Germinal center (tissue), 1 donor: ENCODE results near the gene CAMTA1.
"Not testable (repeated sequence)": the region's sequence is repeated elsewhere in the genome, so short reads cannot be mapped to it uniquely, and the experiment has no call there.

Experiments
- DNase-seq: peaks from one replicate; pipeline ENCODE4 v3.0.0; 2012; ENCODE audit warnings: mixed read lengths, low spot score

CAMTA1 gene

GRCh38 chr1:7703321-7704213 lies 918.3 kb downstream of the CAMTA1 start:
- DNase-seq, result peak; percentile 36

GRCh38 chr1:7704214-7705047 lies 919.2 kb downstream of the CAMTA1 start:
- DNase-seq, result peak; percentile 99

- DNase-seq, result no peak
Measured at GRCh38 chr1:7705048-7705907, 920.0 kb downstream of the CAMTA1 start.

DNA sequence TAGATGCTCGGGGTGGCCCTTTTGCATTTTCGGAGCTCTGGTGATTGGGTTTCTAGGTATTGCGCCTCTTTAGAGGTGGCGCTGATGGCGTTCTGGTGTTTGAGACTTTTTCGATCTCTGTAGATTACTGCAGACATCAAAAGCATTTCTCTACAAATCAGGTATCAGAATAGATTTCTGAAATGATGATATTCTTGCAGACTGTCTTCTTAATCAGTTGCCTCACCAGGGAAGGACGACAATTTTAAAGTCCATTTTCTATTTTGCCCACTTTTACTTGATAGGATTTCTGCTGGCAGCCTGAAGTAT lies 920.6 kb downstream of the CAMTA1 start:
- DNase-seq, result no peak

DNA sequence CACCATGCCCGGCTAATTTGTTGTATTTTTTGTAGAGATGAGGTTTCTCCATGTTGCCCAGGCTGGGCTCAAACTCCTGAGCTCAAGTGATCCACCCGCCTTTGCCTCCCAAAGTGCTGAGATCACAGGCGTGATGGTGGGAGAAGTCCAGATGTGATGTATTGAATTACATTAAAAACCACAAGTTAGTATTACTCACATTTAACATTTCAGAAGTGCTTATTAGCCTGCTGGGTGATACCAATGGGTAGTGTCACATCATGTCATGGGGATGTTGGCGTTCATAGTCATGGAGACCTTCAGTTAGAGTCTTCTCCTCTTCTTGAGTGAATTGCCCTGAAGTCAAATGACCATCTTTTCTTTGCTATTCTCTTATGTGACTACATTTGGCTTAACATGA lies 922.3 kb downstream of the CAMTA1 start:
- no peak for DNase-seq

DNA sequence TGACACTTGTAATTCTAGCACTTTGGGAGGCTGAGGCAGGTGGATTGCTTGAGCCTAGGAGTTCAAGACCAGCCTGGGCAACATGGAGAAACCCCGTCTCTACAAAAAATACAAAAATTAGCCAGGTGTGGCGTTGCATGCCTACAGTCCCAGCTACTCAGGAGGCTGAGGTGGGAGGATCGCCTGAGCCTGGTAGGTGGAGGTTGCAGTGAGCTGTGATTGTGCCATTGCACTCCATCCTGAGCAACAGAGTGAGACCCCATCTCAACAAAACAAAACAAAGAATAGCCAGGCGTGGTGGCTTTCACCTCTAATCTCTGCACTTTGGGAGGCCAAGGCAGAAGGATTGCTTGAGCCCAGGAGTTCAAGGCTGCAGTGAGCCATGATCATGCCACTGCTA lies 922.8 kb downstream of the CAMTA1 start:
- not testable (repeated sequence) for DNase-seq

GRCh38 chr1:7710859-7711258 lies 925.6 kb downstream of the CAMTA1 start:
- no peak for DNase-seq

GRCh38 chr1:7712731-7713323 lies 927.6 kb downstream of the CAMTA1 start:
- DNase-seq, result no peak

- DNase-seq, result no peak
Measured at GRCh38 chr1:7716506-7716905, 931.3 kb downstream of the CAMTA1 start.

- no peak for DNase-seq
Measured at GRCh38 chr1:7717748-7718368, 932.6 kb downstream of the CAMTA1 start.

GRCh38 chr1:7719468-7720094 lies 934.3 kb downstream of the CAMTA1 start:
- no peak for DNase-seq

DNA sequence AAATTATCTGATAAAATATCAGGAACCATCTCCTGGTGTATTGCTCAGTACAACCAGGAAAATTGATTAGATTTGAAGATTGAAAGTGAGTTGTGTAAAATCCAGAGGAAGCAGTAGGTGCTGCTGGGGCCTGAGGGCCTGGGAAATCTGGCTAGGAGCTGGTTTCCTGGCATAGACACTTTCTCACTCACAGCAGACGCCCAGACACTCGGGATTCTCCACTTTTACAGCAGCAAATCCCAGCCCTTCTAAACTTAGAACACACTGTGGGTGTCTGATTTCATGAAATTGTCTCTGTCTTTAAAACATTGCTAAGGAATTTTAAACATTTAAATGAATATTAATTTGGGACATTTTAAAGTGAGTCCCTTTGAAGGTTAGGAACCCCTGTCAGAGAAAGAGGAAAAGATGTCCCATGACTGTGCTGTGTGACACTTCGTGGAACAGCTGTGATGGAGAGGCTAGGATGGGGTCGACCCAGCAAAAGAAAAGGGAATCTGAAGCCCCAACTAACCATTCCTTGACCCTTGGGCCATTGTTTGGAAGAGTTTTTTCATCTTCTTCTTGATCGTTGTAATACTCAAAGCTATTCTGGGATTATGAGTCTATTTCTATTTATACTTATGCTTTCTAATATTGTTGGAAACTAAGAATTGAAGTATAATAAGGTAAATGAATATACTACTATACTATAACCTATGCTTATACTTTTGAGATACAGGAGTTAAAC lies 936.9 kb downstream of the CAMTA1 start:
- no peak for DNase-seq

- no peak for DNase-seq
Measured at GRCh38 chr1:7722670-7723012, 937.4 kb downstream of the CAMTA1 start.

DNA sequence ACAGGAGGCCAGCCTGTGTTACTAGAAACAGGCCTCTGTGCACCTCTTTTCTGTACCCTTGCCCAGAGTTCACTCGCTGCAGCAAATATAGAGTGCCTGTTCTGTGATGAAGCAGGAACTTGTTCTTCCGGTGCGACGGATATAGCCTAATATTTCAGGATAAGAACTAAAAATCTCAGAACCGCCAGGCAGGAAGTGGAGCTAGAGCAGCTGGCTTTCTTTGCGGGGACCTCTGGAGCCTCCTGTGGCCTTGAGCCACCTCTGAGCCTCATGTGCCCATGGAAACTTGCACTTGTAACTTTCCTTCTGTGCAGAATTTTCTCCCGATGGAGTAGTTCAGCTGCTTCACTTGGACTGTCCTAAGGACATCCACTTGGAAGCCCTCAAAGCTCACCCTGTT lies 941.4 kb downstream of the CAMTA1 start:
- no peak for DNase-seq

- no peak for DNase-seq
Measured at GRCh38 chr1:7727809-7728471, 942.7 kb downstream of the CAMTA1 start.

DNA sequence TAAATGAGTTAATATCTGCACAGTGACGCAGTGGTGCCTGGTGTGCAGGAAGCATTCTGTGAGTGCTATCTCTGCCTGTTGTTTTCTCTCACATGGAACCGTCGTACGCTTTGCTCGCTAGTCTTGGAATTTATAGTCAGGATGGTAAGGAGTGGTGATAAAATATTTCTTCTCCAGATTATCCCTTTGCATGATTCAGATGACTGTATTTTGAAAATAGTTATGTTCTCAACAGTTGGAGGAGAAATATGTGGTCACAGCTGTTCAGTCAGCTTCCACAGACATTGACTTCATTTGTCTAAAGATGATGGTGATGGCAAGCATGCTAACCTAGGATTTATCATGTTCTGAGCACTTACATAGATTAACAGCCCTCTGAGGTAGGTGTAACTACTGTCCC lies 944.5 kb downstream of the CAMTA1 start:
- DNase-seq, result no peak

DNA sequence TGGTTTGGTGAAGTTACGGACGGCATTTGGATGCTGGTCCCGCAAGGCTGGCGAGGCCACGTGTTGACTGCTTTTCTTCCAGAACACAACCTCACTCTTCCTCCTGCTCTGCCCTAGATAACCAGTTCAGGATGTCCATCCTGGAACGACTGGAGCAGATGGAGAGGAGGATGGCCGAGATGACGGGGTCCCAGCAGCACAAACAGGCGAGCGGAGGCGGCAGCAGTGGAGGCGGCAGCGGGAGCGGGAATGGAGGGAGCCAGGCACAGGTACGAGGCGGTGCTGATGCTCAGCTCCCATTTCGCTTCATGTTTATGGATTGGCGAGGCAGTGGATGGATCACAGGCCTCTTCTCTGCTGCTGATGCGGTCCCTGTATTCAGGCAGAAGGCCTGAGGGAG lies 947.1 kb downstream of the CAMTA1 start:
- no peak for DNase-seq

GRCh38 chr1:7733276-7733675 lies 948.0 kb downstream of the CAMTA1 start:
- no peak for DNase-seq

GRCh38 chr1:7738044-7738443 lies 952.8 kb downstream of the CAMTA1 start:
- DNase-seq, result no peak

- no peak for DNase-seq
Measured at GRCh38 chr1:7743346-7743745, 958.1 kb downstream of the CAMTA1 start.
